HEK293 (cell line): ENCODE results near the gene ZNF816.

Experiments used
- CTCF ChIA-PET: fragments of 350-600 bp; formaldehyde crosslinking; extraction: SDS; loops from one replicate; lab custom pipeline; 2021; ENCODE audit warnings: antibody characterized with exemption; lab: Yijun Ruan, JAX
- POLR2A ChIA-PET: fragments of 300-600 bp; formaldehyde crosslinking; extraction: SDS; loops from one replicate; lab custom pipeline; 2020; ENCODE audit warnings: antibody characterized with exemption, inconsistent platforms; lab: Yijun Ruan, JAX
- H3K27ac ChIP-seq: fragments of 200-500 bp; sonication (Bioruptor generic); 2 replicates; pipeline ENCODE4 v1.5.1; 2014; ENCODE audit warnings: low read depth, low read length, control low read depth, inconsistent platforms; ENCODE audit errors: extremely low read depth
- H3K36me3 ChIP-seq, 2 experiments: fragments of 200-500 bp in 1 of 2; sonication (Bioruptor generic) in 1 of 2; 1 replicate in 1 of 2; 2 replicates in 1 of 2; pipeline ENCODE4 v1.5.1; 2014 to 2017; ENCODE audit warnings: inconsistent platforms in 2 of 2, low read length in 2 of 2; ENCODE audit not compliant: control insufficient read depth in 2 of 2, insufficient read depth in 1 of 2
- H3K4me1 ChIP-seq: fragments of 200-500 bp; sonication (Bioruptor generic); 2 replicates; pipeline ENCODE4 v1.5.1; 2014; ENCODE audit warnings: mild to moderate bottlenecking, low read length, inconsistent platforms; ENCODE audit not compliant: control insufficient read depth, insufficient read depth
- H3K4me3 ChIP-seq: 2 replicates; pipeline ENCODE4 v1.5.1; 2011; ENCODE audit warnings: low read depth, mild to moderate bottlenecking, control low read depth, low read length, moderate library complexity
- H3K9me3 ChIP-seq: fragments of 200-500 bp; sonication (Bioruptor generic); 2 replicates; pipeline ENCODE4 v1.5.1; 2014; ENCODE audit warnings: low read depth, low read length, inconsistent platforms; ENCODE audit not compliant: control insufficient read depth, insufficient read depth
- GFI1B ChIP-seq: fragments of 450-650 bp; formaldehyde crosslinking; IDR thresholded peaks from 2 replicates; pipeline ENCODE4 v1.5.1; 2016; ENCODE audit warnings: missing biosample characterization, missing genetic modification characterization
- RBAK ChIP-seq: fragments of 450-650 bp; formaldehyde crosslinking; IDR thresholded peaks from 2 replicates; pipeline ENCODE4 v1.5.1; 2016; ENCODE audit warnings: missing biosample characterization, missing genetic modification characterization
- TCF7L2 ChIP-seq: IDR thresholded peaks from 2 replicates; pipeline ENCODE4 v1.6.1; 2011; ENCODE audit warnings: low read depth, mild to moderate bottlenecking, inconsistent platforms, low read length, moderate library complexity, borderline replicate concordance
- TRIM28 ChIP-seq: IDR thresholded peaks from 2 replicates; pipeline ENCODE4 v1.6.1; 2011; ENCODE audit warnings: low read length, control low read depth, borderline replicate concordance
- ZBTB26 ChIP-seq: fragments of 450-650 bp; formaldehyde crosslinking; optimal IDR thresholded peaks from 2 replicates; pipeline ENCODE3; 2016; ENCODE audit warnings: missing biosample characterization, mild to moderate bottlenecking, missing genetic modification characterization
- ZBTB44 ChIP-seq: fragments of 450-650 bp; IDR thresholded peaks from 2 replicates; pipeline ENCODE4 v1.5.1; 2018; ENCODE audit warnings: missing biosample characterization, mild to moderate bottlenecking, missing genetic modification characterization
- ZBTB8A ChIP-seq: fragments of 450-650 bp; formaldehyde crosslinking; IDR thresholded peaks from 2 replicates; pipeline ENCODE4 v1.5.1; 2016; ENCODE audit warnings: missing biosample characterization, missing genetic modification characterization
- ZFP3 ChIP-seq: fragments of 450-650 bp; formaldehyde crosslinking; IDR thresholded peaks from 2 replicates; pipeline ENCODE4 v1.5.1; 2016; ENCODE audit warnings: low read depth, missing biosample characterization, missing genetic modification characterization
- ZNF10 ChIP-seq: fragments of 450-650 bp; formaldehyde crosslinking; IDR thresholded peaks from 2 replicates; pipeline ENCODE4 v1.5.1; 2017; ENCODE audit warnings: missing biosample characterization, missing genetic modification characterization
- ZNF155 ChIP-seq: fragments of 450-650 bp; formaldehyde crosslinking; IDR thresholded peaks from 2 replicates; pipeline ENCODE4 v1.5.1; 2016; ENCODE audit warnings: missing biosample characterization, missing genetic modification characterization
- ZNF202 ChIP-seq: fragments of 450-650 bp; formaldehyde crosslinking; IDR thresholded peaks from 2 replicates; pipeline ENCODE4 v1.5.1; 2016; ENCODE audit warnings: missing biosample characterization, missing genetic modification characterization, borderline replicate concordance
- ZNF24 ChIP-seq: fragments of 450-650 bp; formaldehyde crosslinking; IDR thresholded peaks from 2 replicates; pipeline ENCODE4 v1.5.1; 2016; ENCODE audit warnings: missing biosample characterization, missing genetic modification characterization
- ZNF26 ChIP-seq: fragments of 450-650 bp; formaldehyde crosslinking; IDR thresholded peaks from 2 replicates; pipeline ENCODE4 v1.5.1; 2016; ENCODE audit warnings: missing biosample characterization, missing genetic modification characterization
- ZNF302 ChIP-seq: fragments of 450-650 bp; formaldehyde crosslinking; IDR thresholded peaks from 2 replicates; pipeline ENCODE4 v1.5.1; 2016; ENCODE audit warnings: missing biosample characterization, missing genetic modification characterization, low read depth
- ZNF354C ChIP-seq: fragments of 450-650 bp; formaldehyde crosslinking; IDR thresholded peaks from 2 replicates; pipeline ENCODE4 v1.5.1; 2016; ENCODE audit warnings: missing biosample characterization, missing genetic modification characterization, low read depth, borderline replicate concordance
- ZNF391 ChIP-seq: fragments of 450-650 bp; formaldehyde crosslinking; IDR thresholded peaks from 2 replicates; pipeline ENCODE4 v1.5.1; 2016; ENCODE audit warnings: low read depth, missing biosample characterization, missing genetic modification characterization, borderline replicate concordance
- ZNF530 ChIP-seq: fragments of 450-650 bp; formaldehyde crosslinking; IDR thresholded peaks from 2 replicates; pipeline ENCODE4 v1.5.1; 2016; ENCODE audit warnings: low read depth, missing biosample characterization, missing genetic modification characterization
- ZNF548 ChIP-seq: fragments of 450-650 bp; formaldehyde crosslinking; IDR thresholded peaks from 2 replicates; pipeline ENCODE4 v1.5.1; 2016; ENCODE audit warnings: missing biosample characterization, missing genetic modification characterization
- ZNF555 ChIP-seq: fragments of 450-650 bp; formaldehyde crosslinking; conservative IDR thresholded peaks from 2 replicates; pipeline ENCODE4 v1.5.1; 2017; ENCODE audit warnings: missing biosample characterization, mild to moderate bottlenecking, missing genetic modification characterization, inconsistent platforms
- ZNF580 ChIP-seq: fragments of 450-650 bp; formaldehyde crosslinking; IDR thresholded peaks from 2 replicates; pipeline ENCODE4 v1.5.1; 2016; ENCODE audit warnings: missing biosample characterization, missing genetic modification characterization
- ZNF585B ChIP-seq: fragments of 450-650 bp; formaldehyde crosslinking; IDR thresholded peaks from 2 replicates; pipeline ENCODE4 v1.5.1; 2016; ENCODE audit warnings: missing biosample characterization, missing genetic modification characterization
- ZNF600 ChIP-seq: fragments of 450-650 bp; formaldehyde crosslinking; IDR thresholded peaks from 2 replicates; pipeline ENCODE4 v1.5.1; 2016; ENCODE audit warnings: missing biosample characterization, missing genetic modification characterization
- ZNF623 ChIP-seq: fragments of 450-650 bp; formaldehyde crosslinking; IDR thresholded peaks from 2 replicates; pipeline ENCODE4 v1.5.1; 2016; ENCODE audit warnings: missing biosample characterization, missing genetic modification characterization
- ZNF701 ChIP-seq: fragments of 450-650 bp; formaldehyde crosslinking; IDR thresholded peaks from 2 replicates; pipeline ENCODE4 v1.5.1; 2016; ENCODE audit warnings: missing biosample characterization, missing genetic modification characterization
- ZNF837 ChIP-seq: fragments of 450-650 bp; formaldehyde crosslinking; IDR thresholded peaks from 2 replicates; pipeline ENCODE4 v1.5.1; 2016; ENCODE audit warnings: missing biosample characterization, missing genetic modification characterization
- ZSCAN18 ChIP-seq: fragments of 450-650 bp; formaldehyde crosslinking; IDR thresholded peaks from 2 replicates; pipeline ENCODE4 v1.5.1; 2016; ENCODE audit warnings: missing biosample characterization, missing genetic modification characterization
- ZSCAN23 ChIP-seq: fragments of 450-650 bp; formaldehyde crosslinking; IDR thresholded peaks from 2 replicates; pipeline ENCODE4 v1.5.1; 2016; ENCODE audit warnings: missing biosample characterization, missing genetic modification characterization
- ZXDB ChIP-seq: fragments of 450-650 bp; formaldehyde crosslinking; IDR thresholded peaks from 2 replicates; pipeline ENCODE4 v1.5.1; 2016; ENCODE audit warnings: missing biosample characterization, missing genetic modification characterization

ZNF816 gene

GRCh38 chr19:52956917-52957316, 5.8 kb downstream of the ZNF816 start:
- H3K4me3 ChIP-seq = no peak overlapping the region
- no peak for TF ChIP-seq ZFP3 (tag by site-specific recombination)
- TF ChIP-seq ZNF155 (tag by site-specific recombination) = no peak
- no peak for TF ChIP-seq ZNF600 (tag by site-specific recombination)
- no peak for TF ChIP-seq RBAK (tag by site-specific recombination)
- no peak for TF ChIP-seq ZBTB8A
- TF ChIP-seq ZNF202 = no peak
- TF ChIP-seq ZNF10 (tag by site-specific recombination) = no peak
- no peak for TF ChIP-seq TCF7L2
- no peak for TF ChIP-seq ZBTB26
- H3K4me1 ChIP-seq = no peaks in the 10 kb centered on the region
- H3K9me3 ChIP-seq = no peaks in the 10 kb centered on the region; the same call in none of the 2 replicates
- peaks cover 0 to 58% of the 10 kb centered on the region in 2 experiments; a peak in 2 of 3 replicates for H3K36me3 ChIP-seq
- H3K27ac ChIP-seq = no peak overlapping the region
- POLR2A ChIA-PET = no interaction called here
- CTCF ChIA-PET = no interaction called here

DNA sequence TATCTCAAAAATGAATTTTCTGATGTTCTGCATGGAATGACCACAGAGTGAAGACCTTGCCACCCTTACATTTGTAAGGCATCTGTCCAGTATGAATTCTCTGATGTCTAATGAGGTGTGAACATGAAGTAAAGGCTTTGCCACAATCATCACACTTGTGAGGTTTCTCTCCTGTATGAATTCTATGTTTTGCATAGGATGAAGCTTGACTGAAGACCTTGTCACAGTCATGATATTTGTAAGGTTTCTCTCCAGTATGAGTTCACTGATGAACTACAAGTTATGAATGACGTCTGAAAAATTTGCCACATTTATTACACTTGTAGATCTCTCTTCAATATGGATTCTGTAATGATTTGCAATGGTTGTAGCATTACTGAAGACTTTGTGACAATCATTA, 13.3 kb downstream of the ZNF816 start:
- Histone ChIP-seq H3K36me3 (peaks cover 0 to 39% of the 10 kb centered on the region in 2 experiments; a peak in 2 of 3 replicates), H3K4me1 (no peaks in the 10 kb centered on the region), H3K9me3 (no peaks in the 10 kb centered on the region), H3K4me3 (no peak overlapping the region), H3K27ac (no peak overlapping the region)
- ChIA-PET POLR2A (no interaction called here), CTCF (no interaction called here)
- TF ChIP-seq ZNF24 = no peak
- TF ChIP-seq ZNF837 (tag by site-specific recombination) = no peak
- TF ChIP-seq ZNF580 = no peak
- no peak for TF ChIP-seq ZNF391 (tag by site-specific recombination)
- no peak for TF ChIP-seq ZBTB44 (tag by site-specific recombination)
- TF ChIP-seq ZNF354C (tag by site-specific recombination) = no peak
- TF ChIP-seq ZNF302 = no peak

DNA sequence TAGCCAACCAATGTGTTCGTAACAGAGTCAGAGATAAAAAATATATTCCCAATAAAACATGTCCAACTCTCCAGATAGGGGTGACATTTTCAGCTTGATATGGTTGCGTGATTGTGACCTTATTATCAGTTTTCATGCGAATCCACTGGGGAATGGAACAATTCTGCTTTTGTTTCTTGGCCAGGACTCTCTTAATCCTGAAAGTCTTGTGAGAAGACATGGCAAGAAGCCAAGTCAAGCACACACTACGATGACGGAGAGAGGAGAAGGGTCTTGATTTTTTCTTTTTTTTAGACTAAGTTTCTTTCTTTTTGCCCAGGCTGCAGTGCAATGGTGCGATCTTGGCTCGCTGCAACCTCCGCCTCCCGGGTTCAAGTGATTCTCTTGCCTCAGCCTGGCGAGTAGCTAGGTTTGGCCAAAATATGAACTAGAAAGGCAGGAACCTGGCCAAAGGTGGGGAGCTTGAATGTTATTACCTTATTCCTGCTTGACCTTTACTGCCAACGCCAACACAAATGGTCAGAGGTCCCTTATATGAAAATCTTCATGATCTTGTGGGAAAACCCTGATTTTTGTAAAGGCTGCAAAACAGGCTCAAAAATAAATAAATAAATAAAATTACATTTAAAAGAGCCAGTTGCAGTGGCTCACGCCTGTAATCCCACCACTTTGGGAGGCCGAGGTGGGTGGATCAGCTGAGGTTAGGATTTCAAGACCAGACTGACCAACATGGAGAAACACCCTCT, 14.5 kb downstream of the ZNF816 start:
- Histone ChIP-seq H3K4me3 (no peak overlapping the region), H3K9me3 (no peaks in the 10 kb centered on the region), H3K4me1 (no peaks in the 10 kb centered on the region), H3K27ac (no peak overlapping the region), H3K36me3 (peaks cover 0 to 32% of the 10 kb centered on the region in 2 experiments; a peak in 2 of 3 replicates)
- CTCF ChIA-PET = interaction anchor here (0.7 kb wide), 1 partner anchor 1651 kb away, joined by 3 read pairs; no protein-coding TSS in a partner anchor
- POLR2A ChIA-PET = no interaction called here
- TF ChIP-seq TRIM28 (no peak), ZSCAN18 (no peak), ZNF530 (tag by site-specific recombination) (no peak), ZSCAN23 (no peak), ZXDB (no peak), ZNF548 (tag by site-specific recombination) (no peak), GFI1B (no peak), ZNF623 (tag by site-specific recombination) (no peak), ZNF701 (tag by site-specific recombination) (no peak), ZNF26 (tag by site-specific recombination) (no peak), ZNF585B (no peak), ZNF555 (tag by site-specific recombination) (no peak)
